Spleen (tissue), 11 donors: ENCODE measurements around the gene CTXN1. TPM values are rescaled to one million over a fixed set of nuclear protein-coding genes. Genes with fewer than 3 reads are reported as not detected.
A peak's percentile ranks its signal among the peaks of the same experiment; 100 is the strongest.

ENCODE experiments used
- DNase-seq: peaks from one replicate; pipeline ENCODE4 v3.0.0-alpha.2; 2020
- H3K27ac ChIP-seq, 8 donors: fragments of 200-600 bp; sonication (generic) in 7 of 8; 1 replicate in 4 of 8; 2 replicates in 4 of 8; pipeline versions ENCODE4 v1.5.0 to v1.8.0; 2016 to 2021; ENCODE audit warnings: inconsistent platforms in 4 of 8, mild to moderate bottlenecking in 4 of 8, moderate library complexity in 1 of 8
- H3K27me3 ChIP-seq, 7 donors: fragments of 200-600 bp; sonication (generic) in 6 of 7; replicated peaks in 1 of 7; 1 replicate in 4 of 7; 2 replicates in 3 of 7; pipeline versions ENCODE4 v1.5.0 to v1.8.0; 2016 to 2021; ENCODE audit warnings: inconsistent platforms in 3 of 7, mild to moderate bottlenecking in 1 of 7
- H3K36me3 ChIP-seq, 6 donors: fragments of 200-600 bp; sonication (generic) in 5 of 6; 1 replicate in 4 of 6; 2 replicates in 2 of 6; pipeline versions ENCODE4 v1.5.0 to v1.8.0; 2016 to 2021; ENCODE audit warnings: inconsistent platforms in 2 of 6
- H3K4me1 ChIP-seq, 6 donors: fragments of 200-600 bp; sonication (generic) in 5 of 6; 1 replicate in 3 of 6; 2 replicates in 3 of 6; pipeline versions ENCODE4 v1.5.0 to v1.8.0; 2016 to 2021; ENCODE audit warnings: inconsistent platforms in 3 of 6
- H3K4me3 ChIP-seq, 8 donors: fragments of 200-600 bp; sonication (generic) in 7 of 8; 1 replicate in 4 of 8; 2 replicates in 4 of 8; pipeline versions ENCODE4 v1.5.0 to v1.8.0; 2016 to 2021; ENCODE audit warnings: inconsistent platforms in 4 of 8, mild to moderate bottlenecking in 4 of 8, moderate library complexity in 2 of 8
- H3K9me3 ChIP-seq, 8 donors: fragments of 200-600 bp; sonication (generic) in 7 of 8; 1 replicate in 4 of 8; 2 replicates in 4 of 8; pipeline versions ENCODE4 v1.5.0 to v1.8.0; 2016 to 2021; ENCODE audit warnings: inconsistent platforms in 4 of 8
- CTCF ChIP-seq, 11 experiments: fragments of 200-600 bp in 7 of 11; fragments of 450-650 bp in 4 of 11; sonication (generic) in 4 of 11; IDR thresholded peaks in 8 of 11; conservative IDR thresholded peaks in 3 of 11; 1 replicate in 7 of 11; 2 replicates in 4 of 11; pipeline versions ENCODE4 v1.4.0 to v1.8.0; 2016 to 2021; ENCODE audit warnings: antibody characterized with exemption in 11 of 11, inconsistent platforms in 4 of 11, mild to moderate bottlenecking in 1 of 11
- POLR2A ChIP-seq, 3 donors: fragments of 450-650 bp; IDR thresholded peaks; one replicate each; pipeline ENCODE4 v1.5.1; 2017; ENCODE audit warnings: antibody characterized with exemption in 3 of 3, mild to moderate bottlenecking in 1 of 3
- POLR2AphosphoS5 ChIP-seq, 3 donors: sonication (generic); formaldehyde crosslinking; IDR thresholded peaks; one replicate each; pipeline ENCODE4 v1.5.1; 2017; ENCODE audit warnings: antibody characterized with exemption in 3 of 3
- WGBS, 5 donors: extraction: QIAGEN DNeasy Blood & Tissue Kit in 3 of 5; methylation state at CpG; one replicate each; pipeline versions ENCODE4 v1.1.5 to v1.1.7; 2013 to 2018; 5-methylcytosine and 5-hydroxymethylcytosine counted together
- intact Hi-C: fragments of 100-400 bp; cut with DNase I; formaldehyde crosslinking; loops from one replicate; pipeline ENCODE4 v1.15.0; 2023; ENCODE audit warnings: low total_unique reads
- polyA plus RNA-seq, 3 donors: library from polyadenylated mRNA; stranded (reverse); fragments of 200-250 nt; gene quantifications; one replicate each; pipeline ENCODE4 v1.2.1, GENCODE V29; 2013
- total RNA-seq, 7 donors: library from RNA; depleted of rRNA in 3 of 7; stranded (reverse); fragments of >200 nt in 3 of 7; fragmentation: NEBNext Ultra II Directional in 4 of 7; extraction: Animal tissue kit (Norgen Biotek cat#: 25700) in 4 of 7; gene quantifications; one replicate each; pipeline versions ENCODE4 v1.1.0 to v1.2.1, GENCODE V29; 2016 to 2021
- donor health status: healthy with polysubstance abuse.
- donor health status: DM: no; HTN: no; CAD: no; lungs with moderate emphysema.
- donor health status: DM: no; HTN: no; CAD: no.
- donor health status: Bipolar disorder and iron deficiency.
- donor health status: healthy.
- donor health status: DM: no; HTN: no; CAD: no.
- donor health status: DM: yes; HTN: yes; CAD: no.

The CTXN1 gene
- total and polyA plus RNA-seq, 10 donors = 0.11 to 4.4 (median 2.0) TPM

DNA sequence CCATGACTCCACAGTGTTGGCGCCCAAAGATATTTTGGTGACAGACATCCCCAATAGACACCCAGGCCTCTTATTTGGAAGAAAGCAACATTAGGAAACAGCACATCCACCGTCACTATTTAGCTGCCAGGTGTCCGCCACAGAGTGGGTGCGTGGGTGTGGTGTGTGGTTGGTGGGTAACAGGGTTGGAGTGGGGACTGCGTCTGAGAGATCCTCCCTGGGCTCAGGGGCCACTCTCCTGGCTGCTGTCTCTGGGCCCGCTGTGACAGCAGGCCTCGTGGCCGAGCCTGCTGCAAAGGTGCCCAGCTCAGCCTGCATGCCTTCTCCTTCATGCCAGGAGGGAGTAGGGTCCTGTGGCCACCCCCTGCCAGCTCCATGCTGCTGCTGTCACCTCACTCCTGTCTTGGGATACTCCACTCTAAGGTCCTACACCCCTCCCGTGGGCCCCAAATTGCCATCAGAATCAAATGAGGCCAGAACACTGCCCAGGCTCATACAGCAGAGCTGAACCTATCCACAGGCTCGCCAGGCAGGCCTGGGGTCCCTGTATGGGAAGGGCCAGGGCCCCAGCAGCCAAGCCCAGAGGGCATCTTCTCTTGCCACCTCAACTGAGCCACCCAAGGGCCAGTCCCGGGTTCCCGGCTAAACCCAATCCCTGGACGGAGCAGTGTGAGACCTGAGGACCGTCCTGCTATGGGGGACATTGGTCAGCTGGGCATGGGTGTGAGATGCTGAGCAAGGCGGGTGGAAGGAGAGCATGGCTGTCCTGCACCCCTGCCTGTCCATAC, 42.3 kb upstream of the CTXN1 start:
- intact Hi-C loops = no loop called here
- Histone ChIP-seq H3K4me3 (no peak overlapping the region), H3K27me3 (no peaks in the 10 kb centered on the region), H3K4me1 (peaks cover 0 to 23% (median 10%) of the 10 kb centered on the region in 6 donors), H3K36me3 (peaks cover 5 to 100% (median 73%) of the 10 kb centered on the region in 6 donors), H3K27ac (no peak overlapping the region), H3K9me3 (no peaks in the 10 kb centered on the region)
- 86 to 97% (median 93%) methylated on average over 11 to 15 of the region's 15 CpGs for WGBS, 5 donors
- TF ChIP-seq POLR2A (IDR thresholded peaks at IDR 0.05) (no peak), POLR2AphosphoS5 (IDR thresholded peaks at IDR 0.05) (no peak), CTCF (IDR thresholded peaks at IDR 0.05 in 8 of 11, conservative IDR thresholded peaks at IDR 0.05 in 3 of 11) (no peak)
- no peak for DNase-seq

DNA sequence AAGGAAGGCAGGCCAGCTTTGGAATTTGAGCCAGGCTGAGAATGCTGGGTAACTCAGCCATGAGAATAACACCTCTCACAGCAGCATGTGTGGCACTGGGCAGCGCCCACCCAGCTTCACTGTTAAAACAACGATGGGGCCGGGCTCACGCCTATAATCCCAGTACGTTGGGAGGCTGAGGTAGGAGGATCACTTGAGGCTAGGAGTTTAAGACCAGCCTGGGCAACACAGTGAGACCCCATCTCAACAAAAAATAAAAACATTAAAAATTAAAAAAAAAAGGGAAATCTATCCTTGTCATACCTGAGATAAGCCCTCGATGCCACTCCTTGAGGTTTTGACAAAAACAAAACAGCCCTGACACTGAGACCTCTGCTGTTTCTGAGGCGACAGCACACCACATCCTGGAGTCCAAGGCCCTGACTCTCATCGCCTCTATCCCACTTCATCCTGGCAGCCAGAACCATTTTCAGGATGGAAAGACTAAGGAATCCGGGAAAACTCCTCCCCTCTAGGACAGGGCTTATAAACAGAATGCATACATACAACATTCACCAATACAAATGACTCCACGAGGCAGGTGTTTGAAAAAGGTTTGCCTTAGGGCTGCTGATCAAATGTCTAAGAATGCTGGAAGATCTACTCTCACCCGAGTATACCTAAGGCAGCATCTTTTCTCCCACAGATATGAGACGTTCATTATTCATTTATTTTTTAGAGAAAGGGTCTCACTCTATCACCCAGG, 40.2 kb upstream of the CTXN1 start:
- Histone ChIP-seq H3K36me3 (peaks cover 5 to 100% (median 72%) of the 10 kb centered on the region in 6 donors), H3K27ac (peak overlapping the region in 1 of 8 donors; percentile 27), H3K4me3 (no peak overlapping the region), H3K4me1 (peaks cover 0 to 11% (median 2%) of the 10 kb centered on the region in 6 donors), H3K9me3 (no peaks in the 10 kb centered on the region), H3K27me3 (no peaks in the 10 kb centered on the region)
- no peak for TF ChIP-seq POLR2AphosphoS5 (IDR thresholded peaks at IDR 0.05)
- no peak for TF ChIP-seq CTCF (IDR thresholded peaks at IDR 0.05 in 8 of 11, conservative IDR thresholded peaks at IDR 0.05 in 3 of 11)
- no peak for TF ChIP-seq POLR2A (IDR thresholded peaks at IDR 0.05)
- 85 to 89% (median 88%) methylated on average over 12 of the region's 12 CpGs for WGBS, 5 donors
- no peak for DNase-seq
- intact Hi-C loops = no loop called here

- no peak for TF ChIP-seq POLR2AphosphoS5 (IDR thresholded peaks at IDR 0.05)
- 78 to 85% (median 84%) methylated on average over 12 of the region's 12 CpGs for WGBS, 5 donors
- DNase-seq = no peak
- intact Hi-C loops = no loop called here
- Histone ChIP-seq H3K36me3 (peaks cover 5 to 100% (median 76%) of the 10 kb centered on the region in 6 donors), H3K27me3 (no peaks in the 10 kb centered on the region), H3K27ac (peak overlapping the region in 1 of 8 donors; percentile 27), H3K4me3 (no peak overlapping the region), H3K9me3 (no peaks in the 10 kb centered on the region), H3K4me1 (peaks cover 0 to 7% (median 0%) of the 10 kb centered on the region in 6 donors)
These were observed 39.4 kb upstream of the CTXN1 start for GRCh38 chr19:7965259-7965841.

DNA sequence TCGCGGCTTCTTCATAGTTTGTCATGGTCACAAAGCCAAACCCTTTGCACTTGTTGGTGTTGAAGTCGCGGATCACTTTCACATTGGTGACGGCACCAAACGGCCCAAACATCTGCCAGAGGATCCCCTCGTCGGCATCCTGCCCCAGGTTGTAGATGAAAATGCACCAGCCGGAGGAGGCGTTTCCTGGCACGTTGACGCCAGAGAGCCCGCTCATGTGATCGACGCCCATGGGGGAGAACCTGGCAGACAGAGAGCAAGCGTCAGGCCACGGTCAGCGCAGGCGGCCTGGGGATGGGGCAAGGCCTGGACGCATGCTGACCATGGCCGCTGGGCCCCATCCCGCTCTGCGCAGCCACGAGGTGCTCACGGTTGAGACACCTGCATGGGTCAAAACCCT, 37.6 kb upstream of the CTXN1 start:
- Histone ChIP-seq H3K27me3 (no peaks in the 10 kb centered on the region), H3K4me1 (peaks cover 0 to 7% (median 0%) of the 10 kb centered on the region in 6 donors), H3K36me3 (peaks cover 5 to 94% (median 72%) of the 10 kb centered on the region in 6 donors), H3K27ac (no peak overlapping the region), H3K9me3 (no peaks in the 10 kb centered on the region), H3K4me3 (no peak overlapping the region)
- 91 to 96% (median 94%) methylated on average over 18 to 25 of the region's 25 CpGs for WGBS, 5 donors
- intact Hi-C loops = no loop called here
- DNase-seq = no peak
- peak in 1 of 3 donors; percentile 45 for TF ChIP-seq POLR2AphosphoS5 (IDR thresholded peaks at IDR 0.05)
- TF ChIP-seq CTCF (IDR thresholded peaks at IDR 0.05 in 8 of 11, conservative IDR thresholded peaks at IDR 0.05 in 3 of 11) = no peak
